ENCODE measurements around the gene C1GALT1C1. TPM values are rescaled to one million over a fixed set of nuclear protein-coding genes. Genes with fewer than 3 reads are reported as not detected.
A peak's percentile ranks its signal among the peaks of the same experiment; 100 is the strongest.

The C1GALT1C1 gene
- polyA plus RNA-seq, 1 experiment = 33.6 TPM

- no peak for TF ChIP-seq CTCF (IDR thresholded peaks at IDR 0.05; ENCODE audit: low read depth, low read length)
- peak within 1 kb of the TSS; percentile 61 for H3K4me3 ChIP-seq (ENCODE audit: low read depth, low read length)
- peak within 1 kb of the TSS; percentile 86 for H3K27ac ChIP-seq (ENCODE audit: low read depth, low read length)
- peak; percentile 89 for DNase-seq (ENCODE audit: low read depth, low spot score)
- H3K27me3 ChIP-seq (ENCODE audit: control insufficient read depth, insufficient read depth, low read length) = no peaks in the 10 kb centered on the region
- ChIA-PET CTCF (interaction anchor here (0.6 to 0.7 kb wide), 2 partner anchors 33 to 43 kb away, joined by 5 to 6 read pairs; no protein-coding TSS in a partner anchor), POLR2A (interaction anchor here (0.5 to 1.7 kb wide), 6 partner anchors 19 to 158 kb away, joined by 3 to 39 read pairs (median 5); partner anchors contain the start of genes C1GALT1C1 and CUL4B)
- H3K9me3 ChIP-seq (ENCODE audit: control insufficient read depth, insufficient read depth, low read length) = no peaks in the 10 kb centered on the region
Observed at GRCh38 chrX:120603707-120604360, 26.0 kb downstream of the C1GALT1C1 start, which contains the start of gene MCTS1. TSS of gene MCTS1 (plus strand) at chrX:120604101. CDS start at chrX:120604237, 136 bp downstream.

- Histone ChIP-seq H3K27me3 (ENCODE audit: control insufficient read depth, insufficient read depth, low read length) (no peaks in the 10 kb centered on the region), H3K9me3 (ENCODE audit: control insufficient read depth, insufficient read depth, low read length) (no peaks in the 10 kb centered on the region), H3K4me3 (ENCODE audit: low read depth, low read length) (no peak overlapping the region), H3K27ac (ENCODE audit: low read depth, low read length) (no peak overlapping the region)
- TF ChIP-seq CTCF (IDR thresholded peaks at IDR 0.05; ENCODE audit: low read depth, low read length) = no peak
- ChIA-PET CTCF (no interaction called here), POLR2A (no interaction called here)
- DNase-seq (ENCODE audit: low read depth, low spot score) = no peak
Observed at GRCh38 chrX:120585702-120586101, 44.2 kb downstream of the C1GALT1C1 start.

Other genes starting within 250 kb of the C1GALT1C1 start
- 131 and 155 TPM in 2 replicates for gene LAMP2, start 160.8 kb downstream of the C1GALT1C1 start, polyA plus RNA-seq (2011; rRNA removed)
- gene CUL4B, start 69.1 kb downstream of the C1GALT1C1 start, polyA plus RNA-seq (2011; rRNA removed) = 46.3 and 64.5 TPM in 2 replicates
- gene MCTS1, start 26.0 kb downstream of the C1GALT1C1 start, polyA plus RNA-seq (2011; rRNA removed) = 71.6 and 97.5 TPM in 2 replicates
- not detected in 2 replicates for gene CT47B1, start 245.8 kb upstream of the C1GALT1C1 start, polyA plus RNA-seq (2011; rRNA removed)

Data from AG04450 (cell line).